Hepatocyte (in vitro differentiated cells): ENCODE measurements around the gene KCNMA1. TPM values are rescaled to one million over a fixed set of nuclear protein-coding genes. Genes with fewer than 3 reads are reported as not detected.

Source experiments
- DNase-seq: peaks from one replicate; pipeline ENCODE4 v3.0.0-alpha.2; 2016; ENCODE audit warnings: low spot score
- H2AFZ ChIP-seq: fragments of 200-600 bp; sonication (generic); 2 replicates; pipeline ENCODE4 v1.6.0; 2016; ENCODE audit warnings: antibody characterized with exemption, mild to moderate bottlenecking
- H3K27ac ChIP-seq: fragments of 200-600 bp; sonication (generic); 2 replicates; pipeline ENCODE4 v1.5.1; 2016; ENCODE audit warnings: mild to moderate bottlenecking
- H3K27me3 ChIP-seq: fragments of 200-600 bp; sonication (generic); 2 replicates; pipeline ENCODE4 v1.6.1; 2016
- H3K36me3 ChIP-seq: fragments of 200-600 bp; sonication (generic); replicated peaks from 2 replicates; pipeline ENCODE4 v1.5.1; 2016; ENCODE audit warnings: low read depth; ENCODE audit not compliant: insufficient read depth
- H3K4me1 ChIP-seq: fragments of 200-600 bp; sonication (generic); 2 replicates; pipeline ENCODE4 v1.5.1; 2016; ENCODE audit warnings: mild to moderate bottlenecking, moderate library complexity; ENCODE audit not compliant: insufficient read depth
- H3K4me2 ChIP-seq: fragments of 200-600 bp; sonication (generic); 2 replicates; pipeline ENCODE4 v1.6.0; 2016
- H3K4me3 ChIP-seq: fragments of 200-600 bp; sonication (generic); 2 replicates; pipeline ENCODE4 v1.5.1; 2016; ENCODE audit warnings: mild to moderate bottlenecking
- H3K79me2 ChIP-seq: fragments of 200-600 bp; sonication (generic); 2 replicates; pipeline ENCODE4 v1.6.0; 2017; ENCODE audit warnings: mild to moderate bottlenecking
- H3K9me2 ChIP-seq: fragments of 200-600 bp; sonication (generic); replicated peaks from 2 replicates; pipeline ENCODE4 v1.6.0; 2017; ENCODE audit warnings: mild to moderate bottlenecking; ENCODE audit not compliant: insufficient read depth
- H3K9me3 ChIP-seq: fragments of 200-600 bp; sonication (generic); 2 replicates; pipeline ENCODE4 v1.5.1; 2016; ENCODE audit warnings: low read depth, mild to moderate bottlenecking
- H4K20me1 ChIP-seq: fragments of 200-600 bp; sonication (generic); 2 replicates; pipeline ENCODE4 v1.6.0; 2016; ENCODE audit warnings: mild to moderate bottlenecking; ENCODE audit not compliant: insufficient read depth, poor library complexity, severe bottlenecking
- CTCF ChIP-seq: fragments of 200-600 bp; sonication (generic); IDR thresholded peaks from 2 replicates; pipeline ENCODE4 v1.5.1; 2016; ENCODE audit warnings: antibody characterized with exemption, mild to moderate bottlenecking; ENCODE audit not compliant: poor library complexity
- EZH2 ChIP-seq: fragments of 200-600 bp; sonication (generic); IDR thresholded peaks from 2 replicates; pipeline ENCODE4 v1.6.1; 2016; ENCODE audit warnings: antibody characterized with exemption, mild to moderate bottlenecking, borderline replicate concordance
- EZH2phosphoT487 ChIP-seq: fragments of 200-600 bp; sonication (generic); IDR thresholded peaks from one replicate; pipeline ENCODE4 v1.6.1; 2018; ENCODE audit warnings: antibody characterized with exemption, mild to moderate bottlenecking, low read depth, moderate library complexity; ENCODE audit not compliant: unreplicated experiment, severe bottlenecking
- WGBS: methylation state at CpG from one replicate; pipeline ENCODE4 v1.1.6; 2016; ENCODE audit warnings: low lambda C conversion rate; ENCODE audit errors: missing lambda C conversion rate; 5-methylcytosine and 5-hydroxymethylcytosine counted together
- polyA plus RNA-seq: library from polyadenylated mRNA; unstranded; fragments of >200 nt; fragmentation: Nextera tagmentation; extraction: Ambion mirVana; gene quantifications from 2 replicates; pipeline ENCODE4 v1.2.1, GENCODE V29; 2016
- total RNA-seq: library from RNA; depleted of rRNA; stranded (reverse); fragments of >200 nt; gene quantifications from 2 replicates; pipeline ENCODE4 v1.2.3, GENCODE V29; 2014

The KCNMA1 gene
- total and polyA plus RNA-seq, 2 experiments from 2014 or later, result 42.6 to 73.3 TPM

- Histone ChIP-seq H3K4me2 (no peak overlapping the region), H3K9me3 (no peaks in the 10 kb centered on the region), H4K20me1 (no peaks in the 10 kb centered on the region), H3K27ac (no peak overlapping the region), H3K4me3 (no peak overlapping the region), H3K27me3 (no peaks in the 10 kb centered on the region), H3K36me3 (no peaks in the 10 kb centered on the region), H3K79me2 (no peaks in the 10 kb centered on the region), H2AFZ (no peak overlapping the region), H3K4me1 (no peaks in the 10 kb centered on the region), H3K9me2 (no peaks in the 10 kb centered on the region)
- WGBS, result 94% methylated on average over 4 of the region's 4 CpGs
- TF ChIP-seq EZH2 (no peak), CTCF (no peak), EZH2phosphoT487 (no peak)
- no peak for DNase-seq
These were observed 10.1 kb upstream of the KCNMA1 start for GRCh38 chr10:77647543-77648293.

- no peaks in the 10 kb centered on the region for H3K9me3 ChIP-seq
- H3K36me3 ChIP-seq, result no peaks in the 10 kb centered on the region
- no peak overlapping the region for H3K4me2 ChIP-seq
- H3K79me2 ChIP-seq, result no peaks in the 10 kb centered on the region
- no peak overlapping the region for H3K27ac ChIP-seq
- H3K9me2 ChIP-seq, result no peaks in the 10 kb centered on the region
- no peak overlapping the region for H3K4me3 ChIP-seq
- no peaks in the 10 kb centered on the region for H4K20me1 ChIP-seq
- DNase-seq, result no peak
- H3K4me1 ChIP-seq, result peaks cover 4% of the 10 kb centered on the region
- H3K27me3 ChIP-seq, result peaks cover 16% of the 10 kb centered on the region
- WGBS, result 96% methylated on average over 4 of the region's 4 CpGs
- TF ChIP-seq EZH2 (no peak), EZH2phosphoT487 (no peak), CTCF (no peak)
- H2AFZ ChIP-seq, result no peak overlapping the region
These were observed 7.1 kb upstream of the KCNMA1 start for GRCh38 chr10:77644557-77645243.

GRCh38 chr10:77643795-77644468 lies 6.3 kb upstream of the KCNMA1 start:
- Histone ChIP-seq H3K4me2 (no peak overlapping the region), H3K27ac (no peak overlapping the region), H2AFZ (no peak overlapping the region), H3K4me1 (peaks cover 4% of the 10 kb centered on the region), H3K4me3 (no peak overlapping the region), H3K36me3 (no peaks in the 10 kb centered on the region), H3K27me3 (peaks cover 24% of the 10 kb centered on the region), H3K9me2 (no peaks in the 10 kb centered on the region), H4K20me1 (no peaks in the 10 kb centered on the region), H3K79me2 (no peaks in the 10 kb centered on the region), H3K9me3 (no peaks in the 10 kb centered on the region)
- peak; percentile 73 for DNase-seq
- TF ChIP-seq CTCF (peak; percentile 59), EZH2phosphoT487 (no peak)
- 34% methylated on average over 6 of the region's 6 CpGs for WGBS
